Keratinocyte (primary cell): ENCODE data around the gene GNAI1. TPM values are rescaled to one million over a fixed set of nuclear protein-coding genes. Genes with fewer than 3 reads are reported as not detected.
A peak's percentile ranks its signal among the peaks of the same experiment; 100 is the strongest.

Experiments used
- DNase-seq: peaks from one replicate; pipeline ENCODE4 v3.0.0-alpha.2; 2011; ENCODE audit warnings: low read depth, missing footprints, low spot score
- FAIRE-seq: peaks from 2 replicates; lab custom pipeline; 2011; peaks lifted over from hg19 to GRCh38; lab: Jason Lieb, UNC
- H2AFZ ChIP-seq: 2 replicates; pipeline ENCODE4 v1.6.0; 2012; ENCODE audit warnings: low read length, control low read depth, inconsistent platforms; ENCODE audit not compliant: control insufficient read depth
- H3K27ac ChIP-seq: 2 replicates; pipeline ENCODE4 v1.5.1; 2011; ENCODE audit warnings: low read length; ENCODE audit not compliant: control insufficient read depth, insufficient read depth
- H3K27me3 ChIP-seq: 3 replicates; pipeline ENCODE4 v1.6.0; 2011; ENCODE audit warnings: low read length; ENCODE audit not compliant: control insufficient read depth, insufficient read depth; ENCODE audit errors: extremely low read depth
- H3K36me3 ChIP-seq, 2 experiments: 2 replicates in 1 of 2; 3 replicates in 1 of 2; pipeline ENCODE4 v1.5.1; 2011; ENCODE audit warnings: low read length in 2 of 2, mild to moderate bottlenecking in 1 of 2; ENCODE audit not compliant: control insufficient read depth in 2 of 2, insufficient read depth in 2 of 2; ENCODE audit errors: extremely low read depth in 1 of 2
- H3K4me1 ChIP-seq: 3 replicates; pipeline ENCODE4 v1.5.1; 2011; ENCODE audit warnings: low read length; ENCODE audit not compliant: control insufficient read depth, insufficient read depth; ENCODE audit errors: extremely low read depth
- H3K4me2 ChIP-seq: 3 replicates; pipeline ENCODE4 v1.6.0; 2011; ENCODE audit warnings: low read depth, low read length; ENCODE audit not compliant: control insufficient read depth, insufficient read depth; ENCODE audit errors: extremely low read depth
- H3K4me3 ChIP-seq, 3 experiments: fragments of 200-600 bp in 1 of 3; sonication (generic) in 1 of 3; 2 replicates in 2 of 3; 3 replicates in 1 of 3; pipeline ENCODE4 v1.5.1; 2011 to 2016; ENCODE audit warnings: low read length in 3 of 3, mild to moderate bottlenecking in 3 of 3, control low read depth in 2 of 3, inconsistent platforms in 1 of 3, low read depth in 1 of 3, mixed read lengths in 1 of 3, mixed run types in 1 of 3, moderate library complexity in 1 of 3; ENCODE audit not compliant: control insufficient read depth in 2 of 3, insufficient read depth in 2 of 3; ENCODE audit errors: extremely low read depth in 1 of 3
- H3K79me2 ChIP-seq: 2 replicates; pipeline ENCODE4 v1.6.0; 2012; ENCODE audit warnings: low read length; ENCODE audit not compliant: control insufficient read depth, insufficient read depth
- H3K9ac ChIP-seq: 3 replicates; pipeline ENCODE4 v1.6.0; 2011; ENCODE audit warnings: low read length; ENCODE audit not compliant: control insufficient read depth, insufficient read depth; ENCODE audit errors: extremely low read depth
- H3K9me1 ChIP-seq: 3 replicates; pipeline ENCODE4 v1.6.0; 2011; ENCODE audit warnings: low read length; ENCODE audit not compliant: control insufficient read depth, insufficient read depth; ENCODE audit errors: extremely low read depth
- H3K9me3 ChIP-seq: 2 replicates; pipeline ENCODE4 v1.5.1; 2012; ENCODE audit warnings: low read depth, low read length; ENCODE audit not compliant: control insufficient read depth
- H4K20me1 ChIP-seq: 3 replicates; pipeline ENCODE4 v1.6.0; 2011; ENCODE audit warnings: low read length; ENCODE audit not compliant: control insufficient read depth, insufficient read depth; ENCODE audit errors: extremely low read depth
- EZH2 ChIP-seq: IDR thresholded peaks from one replicate; pipeline ENCODE4 v1.6.1; 2012; ENCODE audit warnings: inconsistent platforms, mild to moderate bottlenecking, low read length, moderate library complexity
- dilution Hi-C: fragments of 300-500 bp; cut with MboI; formaldehyde crosslinking; loops from one replicate; pipeline ENCODE4 v1.7.0; 2020; ENCODE audit warnings: low sequenced_read_pairs; ENCODE audit not compliant: extremely low pct_ligation_motif_present
- polyA plus RNA-seq, 5 experiments: library from polyadenylated mRNA; depleted of rRNA in 3 of 5; stranded (reverse) in 3 of 5; stranded (forward) in 1 of 5; unstranded in 1 of 5; fragments of >200 nt; gene quantifications; 1 replicate in 1 of 5; 2 replicates in 3 of 5; 3 replicates in 1 of 5; pipeline versions ENCODE4 v1.2.1 to v1.2.3, GENCODE V29; 2011 to 2012; ENCODE audit warnings: missing spikeins in 2 of 5, low read depth in 1 of 5, low replicate concordance in 1 of 5
- TF ChIP-seq, protein P1 (sequence below), 3 experiments: IDR thresholded peaks in 1 of 3; conservative IDR thresholded peaks in 1 of 3; optimal IDR thresholded peaks in 1 of 3; 2 replicates in 2 of 3; 3 replicates in 1 of 3; pipeline versions ENCODE3 to v1.5.1; 2011; ENCODE audit warnings: low read length in 3 of 3, mild to moderate bottlenecking in 3 of 3, moderate library complexity in 2 of 3, control low read depth in 1 of 3, inconsistent platforms in 1 of 3; ENCODE audit not compliant: insufficient read depth in 2 of 3; ENCODE audit errors: extremely low read depth in 1 of 3

Gene GNAI1
- polyA plus RNA-seq, 1 donor (not counting 4 experiments of a cell fraction or from before 2014, with no cell fraction given) = 84.1 TPM

DNA sequence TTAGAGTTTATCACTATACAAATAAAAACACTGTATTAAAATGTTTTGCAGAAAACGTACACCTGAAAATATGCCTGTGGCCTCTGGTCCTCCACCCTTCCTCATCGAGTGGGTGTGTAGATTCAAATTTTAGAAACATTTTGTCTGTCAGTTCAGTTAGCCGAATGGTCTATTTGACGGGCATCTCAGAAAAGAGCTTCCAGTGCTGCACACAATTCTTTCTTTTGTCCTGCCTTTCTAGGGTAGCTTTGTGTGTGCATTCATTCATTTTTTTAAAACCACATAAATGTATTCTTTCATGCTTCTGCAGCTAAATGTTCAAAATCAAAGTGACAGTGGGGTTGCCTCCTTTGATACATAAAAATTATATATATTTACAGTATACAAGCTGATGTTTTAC lies 46.8 kb downstream of the GNAI1 start:
- FAIRE-seq (no peak), DNase-seq (no peak)
- H3K4me1 ChIP-seq = peaks cover 4% of the 10 kb centered on the region
- no peaks in the 10 kb centered on the region for H3K9me3 ChIP-seq
- H3K9ac ChIP-seq = no peak overlapping the region
- no peak overlapping the region for H3K4me2 ChIP-seq
- no peak overlapping the region for H3K27ac ChIP-seq
- no peaks in the 10 kb centered on the region for H3K27me3 ChIP-seq
- TF ChIP-seq, protein P1, sequence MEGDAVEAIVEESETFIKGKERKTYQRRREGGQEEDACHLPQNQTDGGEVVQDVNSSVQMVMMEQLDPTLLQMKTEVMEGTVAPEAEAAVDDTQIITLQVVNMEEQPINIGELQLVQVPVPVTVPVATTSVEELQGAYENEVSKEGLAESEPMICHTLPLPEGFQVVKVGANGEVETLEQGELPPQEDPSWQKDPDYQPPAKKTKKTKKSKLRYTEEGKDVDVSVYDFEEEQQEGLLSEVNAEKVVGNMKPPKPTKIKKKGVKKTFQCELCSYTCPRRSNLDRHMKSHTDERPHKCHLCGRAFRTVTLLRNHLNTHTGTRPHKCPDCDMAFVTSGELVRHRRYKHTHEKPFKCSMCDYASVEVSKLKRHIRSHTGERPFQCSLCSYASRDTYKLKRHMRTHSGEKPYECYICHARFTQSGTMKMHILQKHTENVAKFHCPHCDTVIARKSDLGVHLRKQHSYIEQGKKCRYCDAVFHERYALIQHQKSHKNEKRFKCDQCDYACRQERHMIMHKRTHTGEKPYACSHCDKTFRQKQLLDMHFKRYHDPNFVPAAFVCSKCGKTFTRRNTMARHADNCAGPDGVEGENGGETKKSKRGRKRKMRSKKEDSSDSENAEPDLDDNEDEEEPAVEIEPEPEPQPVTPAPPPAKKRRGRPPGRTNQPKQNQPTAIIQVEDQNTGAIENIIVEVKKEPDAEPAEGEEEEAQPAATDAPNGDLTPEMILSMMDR (optimal IDR thresholded peaks at IDR 0.05 in 1 of 3, IDR thresholded peaks at IDR 0.05 in 1 of 3, conservative IDR thresholded peaks at IDR 0.05 in 1 of 3; ENCODE audit: extremely low read depth in 1 of 3, insufficient read depth in 2 of 3, low read length in 3 of 3) = no peak
- no peak for TF ChIP-seq EZH2
- H4K20me1 ChIP-seq = peaks cover 9% of the 10 kb centered on the region
- dilution Hi-C loops = no loop called here
- no peaks in the 10 kb centered on the region for H3K36me3 ChIP-seq
- no peak overlapping the region for H2AFZ ChIP-seq
- peaks cover 89% of the 10 kb centered on the region for H3K79me2 ChIP-seq
- H3K4me3 ChIP-seq = no peak overlapping the region
- no peaks in the 10 kb centered on the region for H3K9me1 ChIP-seq

DNA sequence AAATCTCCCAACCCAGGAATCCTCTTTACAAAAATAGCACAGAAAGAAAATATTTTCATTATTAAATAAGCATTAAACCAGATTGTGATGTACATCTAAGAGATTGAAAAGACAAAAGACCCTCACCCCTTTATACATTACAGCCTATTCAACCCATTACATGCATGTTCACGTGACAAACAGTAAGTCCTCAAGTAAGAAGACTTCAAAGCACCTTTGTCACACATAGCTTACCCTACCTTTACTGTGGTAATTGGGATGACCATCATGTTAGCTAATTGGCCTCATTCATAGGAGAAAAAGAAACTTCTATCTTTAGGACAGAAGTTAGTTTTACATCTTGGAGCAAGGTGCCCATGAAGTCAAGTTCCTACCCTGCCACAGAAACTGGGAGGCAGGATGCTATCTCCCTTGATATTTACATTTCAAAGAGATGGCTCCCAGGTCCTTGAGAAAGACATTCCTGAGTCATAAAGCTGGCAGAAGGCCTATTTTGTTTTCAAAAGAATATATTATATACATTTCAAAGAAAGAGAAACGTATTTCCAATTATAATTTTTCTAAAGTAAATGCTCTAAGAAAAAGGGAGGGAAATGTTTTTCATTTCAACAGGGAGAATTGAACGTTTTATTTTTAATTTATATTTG lies 48.1 kb downstream of the GNAI1 start:
- H3K9me1 ChIP-seq = no peaks in the 10 kb centered on the region
- peak; percentile 48 for FAIRE-seq
- H3K27me3 ChIP-seq = no peaks in the 10 kb centered on the region
- H3K9me3 ChIP-seq = no peaks in the 10 kb centered on the region
- H4K20me1 ChIP-seq = peaks cover 9% of the 10 kb centered on the region
- H3K36me3 ChIP-seq = no peaks in the 10 kb centered on the region
- TF ChIP-seq, protein P1 (optimal IDR thresholded peaks at IDR 0.05 in 1 of 3, IDR thresholded peaks at IDR 0.05 in 1 of 3, conservative IDR thresholded peaks at IDR 0.05 in 1 of 3; ENCODE audit: extremely low read depth in 1 of 3, insufficient read depth in 2 of 3, low read length in 3 of 3) = no peak
- no peak for TF ChIP-seq EZH2
- no peak overlapping the region for H3K27ac ChIP-seq
- no peak overlapping the region for H2AFZ ChIP-seq
- DNase-seq = no peak
- H3K79me2 ChIP-seq = peaks cover 95% of the 10 kb centered on the region
- H3K4me2 ChIP-seq = no peak overlapping the region
- H3K9ac ChIP-seq = no peak overlapping the region
- dilution Hi-C loops = no loop called here
- H3K4me3 ChIP-seq = no peak overlapping the region
- H3K4me1 ChIP-seq = peaks cover 4% of the 10 kb centered on the region
